Activated CD4-positive, alpha-beta memory T cell treated with anti-CD3 and anti-CD28 coated beads for 36 hours (primary cell): ENCODE data around the gene MEIKIN. TPM values are rescaled to one million over a fixed set of nuclear protein-coding genes. Genes with fewer than 3 reads are reported as not detected.

ENCODE experiments used
- total RNA-seq, 2 experiments: library from RNA; stranded (reverse); gene quantifications; one replicate each; pipeline ENCODE4 v1.2.3, GENCODE V29; 2021

The MEIKIN gene
- total RNA-seq, 2 experiments from 2014 or later, result 0.93 to 2.1 TPM

Other genes with a start within 250 kb of the MEIKIN start
- 10 to 100 TPM; 14.0 to 15.9 TPM for gene FNIP1, start 148.6 kb downstream of the MEIKIN start, total RNA-seq
- 1 to 10 TPM; 5.6 to 6.0 TPM for gene ACSL6, start 66.0 kb upstream of the MEIKIN start, total RNA-seq
- gene IL3, start 115.0 kb upstream of the MEIKIN start, total RNA-seq, result 10 to 100 TPM; 23.1 to 23.3 TPM
- gene CSF2, start 128.1 kb upstream of the MEIKIN start, total RNA-seq, result 100 to 1,000 TPM; 125 to 128 TPM